Muscle of arm (tissue), 12 donors: ENCODE measurements around the gene CEP350. TPM values are rescaled to one million over a fixed set of nuclear protein-coding genes. Genes with fewer than 3 reads are reported as not detected.

ENCODE experiments used
- DNase-seq: peaks from one replicate; pipeline ENCODE4 v3.0.0-alpha.2; 2013
- polyA plus RNA-seq, 12 donors: library from polyadenylated mRNA; unstranded; fragments of 120-200 nt; gene quantifications; one replicate each; pipeline ENCODE4 v1.2.1, GENCODE V29; 2013; ENCODE audit not compliant: insufficient read length in 12 of 12

The CEP350 gene
- polyA plus RNA-seq, 12 donors = 27.9 to 41.2 (median 33.8) TPM; not detected in 1

DNA sequence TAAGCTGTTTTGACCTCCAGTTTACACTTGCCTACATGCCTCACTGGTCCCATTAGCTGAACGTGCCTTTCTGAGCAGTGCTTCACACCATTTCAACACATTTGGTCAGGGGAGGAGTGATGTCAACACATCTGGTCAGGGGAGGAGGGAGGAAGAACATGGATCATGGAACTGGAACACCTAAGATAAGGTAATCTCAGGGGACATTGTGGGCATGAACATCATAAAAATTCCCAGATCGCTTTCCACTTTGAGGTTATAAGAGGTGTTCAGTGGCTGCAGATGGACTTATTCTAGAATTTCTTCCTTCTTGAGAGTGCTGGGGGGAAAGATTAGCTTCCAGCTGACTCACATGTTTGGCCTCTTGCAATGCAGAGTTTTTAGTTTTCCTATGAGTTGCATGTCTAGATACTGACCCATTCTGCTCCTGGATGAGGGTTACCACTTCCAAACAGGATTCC, 202.1 kb downstream of the CEP350 start:
- DNase-seq = no peak

- DNase-seq = no peak
Measured at GRCh38 chr1:180157108-180157507, 202.5 kb downstream of the CEP350 start.

DNA sequence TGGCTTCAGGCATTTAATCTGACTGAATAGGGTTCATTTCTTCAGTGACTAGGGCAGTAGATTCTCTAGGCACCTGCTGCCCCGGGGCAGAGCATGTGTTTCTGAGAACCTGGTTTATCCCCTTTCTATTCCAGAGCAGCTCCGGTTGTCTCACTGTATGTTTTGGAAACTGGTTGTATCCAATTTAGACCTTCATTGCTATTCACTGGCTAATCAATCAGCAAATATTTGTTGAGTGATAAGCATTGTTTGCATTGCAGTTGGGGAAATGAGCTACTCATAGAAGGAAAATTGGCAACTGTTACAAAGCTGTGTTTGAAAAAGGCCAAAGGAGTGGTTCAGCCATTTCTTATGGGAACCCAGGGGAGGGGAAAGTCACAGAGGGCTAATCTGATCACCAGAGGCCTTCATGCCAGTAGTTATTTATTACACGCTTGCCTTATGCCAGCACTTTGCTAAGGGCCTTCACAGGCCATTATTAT, 203.0 kb downstream of the CEP350 start:
- no peak for DNase-seq

DNA sequence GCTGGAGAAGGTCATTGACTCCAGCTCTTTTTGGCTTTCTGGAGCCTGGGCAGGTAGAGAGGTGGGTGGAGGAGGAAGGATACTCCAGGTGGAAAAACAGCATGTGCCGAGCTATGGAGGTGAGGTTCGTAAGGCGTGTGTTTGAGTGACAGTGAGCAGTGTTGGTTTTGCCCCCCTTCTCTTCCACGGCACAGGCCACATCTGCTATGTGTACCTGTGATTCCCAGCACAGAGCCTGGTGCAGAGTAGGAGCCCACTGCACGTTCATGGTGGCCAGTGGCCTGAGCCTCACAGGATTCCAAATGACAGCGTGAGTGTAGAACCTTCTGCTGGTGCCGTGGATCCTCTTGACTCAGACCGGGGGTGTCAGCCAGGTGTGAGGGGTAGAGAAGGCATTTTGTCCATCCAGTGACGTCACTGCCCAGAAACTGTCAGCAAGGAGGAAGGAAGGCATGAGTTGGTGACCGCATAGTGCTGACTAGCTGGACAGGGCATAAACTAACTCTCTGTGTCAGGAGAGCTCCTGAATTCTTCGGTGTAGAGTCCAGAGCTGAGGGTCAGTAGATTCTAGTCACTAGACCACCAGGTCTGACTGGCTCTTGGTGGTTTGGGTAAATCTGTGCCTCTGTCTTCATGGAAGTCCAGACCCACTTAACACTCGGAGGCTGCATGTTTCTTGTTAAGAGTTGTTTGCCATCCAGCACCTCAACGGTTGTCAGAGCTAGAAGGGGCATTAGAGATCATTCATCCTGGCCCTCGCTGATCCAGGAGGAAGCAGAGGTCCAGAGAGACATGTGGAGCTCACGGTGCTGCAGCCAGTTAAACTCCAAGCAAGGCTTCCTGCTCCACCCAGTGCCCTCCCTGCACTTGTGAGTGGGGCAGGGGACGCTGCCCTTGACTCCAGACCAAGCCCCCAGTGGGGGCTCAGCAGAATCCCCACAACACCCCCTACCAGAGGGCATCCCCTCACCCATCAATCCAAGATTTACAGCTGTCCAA, 203.8 kb downstream of the CEP350 start:
- DNase-seq = no peak

DNA sequence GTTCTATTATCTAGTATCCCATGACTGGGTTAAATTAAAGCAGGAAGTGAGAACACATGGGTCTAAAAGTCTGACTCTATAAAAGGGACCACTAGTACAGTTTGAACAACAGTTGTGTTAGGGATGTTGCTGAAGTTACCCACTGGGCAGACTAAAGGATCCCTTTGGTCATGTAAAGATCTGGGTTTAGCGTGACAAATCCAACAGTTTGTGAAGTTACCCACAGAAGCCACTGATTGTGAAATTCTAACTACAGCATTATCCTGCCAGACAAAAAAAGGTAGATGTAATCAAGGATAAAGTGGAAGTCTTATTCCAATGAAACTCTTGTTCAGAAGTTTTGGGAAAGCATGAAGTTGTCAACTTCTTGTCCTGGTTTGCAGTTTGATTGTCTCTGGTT, 205.7 kb downstream of the CEP350 start:
- DNase-seq = no peak

DNA sequence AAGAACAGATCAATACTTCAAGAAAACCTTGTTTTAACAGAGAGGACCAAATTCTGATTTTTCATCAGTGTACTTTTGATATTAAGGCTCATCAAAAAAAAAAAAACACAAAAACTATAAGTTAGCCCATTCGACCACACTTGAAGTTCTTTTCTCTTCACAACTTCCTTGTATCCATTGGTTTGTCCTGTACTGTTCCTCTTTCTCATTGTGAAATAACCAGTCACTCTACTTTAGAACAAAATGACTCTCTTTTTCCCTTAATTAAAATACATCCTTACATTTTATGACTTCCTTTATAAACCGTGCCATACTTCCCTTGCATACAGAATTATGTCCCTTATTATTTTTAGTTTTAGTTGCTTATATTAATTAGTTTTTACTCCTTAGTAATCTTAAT, 208.4 kb downstream of the CEP350 start:
- no peak for DNase-seq

Other genes with a start within 250 kb of the CEP350 start
- 1 to 10 TPM in 1 of 12 donors, under 1 TPM in 10, not detected in 1; 0.17 to 3.6 (median 0.24) TPM for gene FAM163A, start 211.5 kb upstream of the CEP350 start, polyA plus RNA-seq
- gene TOR1AIP2, start 77.0 kb upstream of the CEP350 start, polyA plus RNA-seq = 100 to 1,000 TPM in 1 of 12 donors, 10 to 100 TPM in 11; 26.3 to 115 (median 36.3) TPM
- gene TOR1AIP1, start 72.5 kb upstream of the CEP350 start, polyA plus RNA-seq = 10 to 100 TPM in 11 of 12 donors, not detected in 1; 29.5 to 77.8 (median 60.7) TPM
- 10 to 100 TPM in 11 of 12 donors, not detected in 1; 16.8 to 48.7 (median 25.8) TPM for gene QSOX1, start 200.1 kb downstream of the CEP350 start, polyA plus RNA-seq